H1 (cell line): ENCODE measurements around the gene NMT2. TPM values are rescaled to one million over a fixed set of nuclear protein-coding genes. Genes with fewer than 3 reads are reported as not detected.

Experiments used
- CTCF ChIA-PET: fragments of 300-600 bp; sonication (Branson Sonifier 250); formaldehyde crosslinking; loops from one replicate; lab custom pipeline; 2021; ENCODE audit not compliant: partially characterized antibody; lab: Charles Lee
- POLR2A ChIA-PET: fragments of 300-600 bp; sonication (Branson Sonifier 250); formaldehyde crosslinking; loops from one replicate; lab custom pipeline; 2021; ENCODE audit warnings: inconsistent platforms; ENCODE audit not compliant: partially characterized antibody; lab: Charles Lee
- DNase-seq, 2 experiments: peaks; one replicate each; pipeline versions ENCODE4 v3.0.0 to v3.0.0-alpha.2; 2010 to 2022; ENCODE audit warnings: low spot score in 2 of 2, low read depth in 1 of 2, mixed read lengths in 1 of 2
- FAIRE-seq: peaks from 2 replicates; lab custom pipeline; 2011; peaks lifted over from hg19 to GRCh38; lab: Jason Lieb, UNC
- H2AFZ ChIP-seq: 2 replicates; pipeline ENCODE4 v1.8.1; 2012; ENCODE audit warnings: low read length, inconsistent platforms
- H2AK5ac ChIP-seq: 2 replicates; pipeline ENCODE4 v1.6.1; 2013; ENCODE audit warnings: low read depth, low read length
- H2BK120ac ChIP-seq: replicated peaks from 2 replicates; pipeline ENCODE3; 2013; ENCODE audit warnings: low read depth, low read length, inconsistent platforms
- H2BK12ac ChIP-seq: 2 replicates; pipeline ENCODE4 v1.6.1; 2013; ENCODE audit warnings: low read depth, low read length
- H2BK15ac ChIP-seq: 2 replicates; pipeline ENCODE4 v1.6.1; 2013; ENCODE audit warnings: low read length
- H2BK20ac ChIP-seq: 2 replicates; pipeline ENCODE4 v1.6.1; 2013; ENCODE audit warnings: low read length
- H2BK5ac ChIP-seq: 2 replicates; pipeline ENCODE4 v1.6.1; 2013; ENCODE audit warnings: low read depth, low read length
- H3K14ac ChIP-seq: 2 replicates; pipeline ENCODE4 v1.6.1; 2013; ENCODE audit warnings: inconsistent platforms; ENCODE audit not compliant: insufficient read length
- H3K18ac ChIP-seq: 2 replicates; pipeline ENCODE4 v1.6.1; 2013; ENCODE audit warnings: low read length; ENCODE audit errors: extremely low read depth
- H3K23ac ChIP-seq: 2 replicates; pipeline ENCODE4 v1.6.1; 2013; ENCODE audit warnings: inconsistent platforms; ENCODE audit not compliant: insufficient read length
- H3K23me2 ChIP-seq: 2 replicates; pipeline ENCODE4 v1.6.1; 2013; ENCODE audit warnings: low read depth, low read length
- H3K27ac ChIP-seq: 2 replicates; pipeline ENCODE4 v1.6.1; 2011; ENCODE audit warnings: low read depth, low read length, inconsistent platforms
- H3K27me3 ChIP-seq, 4 experiments: replicated peaks in 1 of 4; 1 replicate in 1 of 4; 2 replicates in 3 of 4; pipeline versions ENCODE4 v1.6.1 to v1.8.1; 2011 to 2013; ENCODE audit warnings: low read length in 3 of 4, mild to moderate bottlenecking in 3 of 4, inconsistent platforms in 2 of 4, mixed read lengths in 2 of 4, moderate library complexity in 1 of 4; ENCODE audit not compliant: control insufficient read depth in 3 of 4, insufficient read depth in 3 of 4; ENCODE audit errors: extremely low read depth in 1 of 4
- H3K36me3 ChIP-seq, 4 experiments: 2 replicates each; pipeline versions ENCODE4 v1.6.1 to v1.8.1; 2011 to 2013; ENCODE audit warnings: mild to moderate bottlenecking in 4 of 4, low read length in 3 of 4, moderate library complexity in 2 of 4, control low read depth in 1 of 4, inconsistent platforms in 1 of 4; ENCODE audit not compliant: insufficient read depth in 4 of 4, control insufficient read depth in 2 of 4
- H3K4ac ChIP-seq: replicated peaks from 2 replicates; pipeline ENCODE3; 2013; ENCODE audit warnings: low read length, low read depth, mixed read lengths, inconsistent platforms; ENCODE audit not compliant: insufficient read length
- H3K4me1 ChIP-seq, 4 experiments: replicated peaks in 1 of 4; 1 replicate in 1 of 4; 2 replicates in 3 of 4; pipeline versions ENCODE4 v1.6.1 to v1.8.1; 2011 to 2013; ENCODE audit warnings: low read length in 3 of 4, inconsistent platforms in 2 of 4, mixed read lengths in 1 of 4; ENCODE audit not compliant: insufficient read depth in 4 of 4, control insufficient read depth in 3 of 4
- H3K4me2 ChIP-seq, 2 experiments: 2 replicates each; pipeline versions ENCODE4 v1.6.1 to v1.8.1; 2011 to 2013; ENCODE audit warnings: low read depth in 2 of 2, low read length in 2 of 2, control low read depth in 1 of 2, inconsistent platforms in 1 of 2, mild to moderate bottlenecking in 1 of 2; ENCODE audit not compliant: insufficient read depth in 1 of 2
- H3K4me3 ChIP-seq, 4 experiments: fragments of 200-600, 300-600 bp in 1 of 4; sonication (generic), shearing (Covaris generic), sonication (Bioruptor Twin) in 1 of 4; 2 replicates each; pipeline versions ENCODE4 v1.5.1 to v1.8.1; 2011 to 2016; ENCODE audit warnings: low read length in 4 of 4, low read depth in 3 of 4, control low read depth in 2 of 4, inconsistent platforms in 2 of 4, mild to moderate bottlenecking in 2 of 4, mixed read lengths in 1 of 4, moderate library complexity in 1 of 4; ENCODE audit not compliant: insufficient read depth in 2 of 4; ENCODE audit errors: extremely low read depth in 1 of 4
- H3K56ac ChIP-seq: replicated peaks from 2 replicates; pipeline ENCODE3; 2013; ENCODE audit warnings: low read depth, mild to moderate bottlenecking, mixed read lengths, low read length, inconsistent platforms; ENCODE audit not compliant: insufficient read length
- H3K79me1 ChIP-seq: 2 replicates; pipeline ENCODE4 v1.6.1; 2013; ENCODE audit warnings: low read depth, low read length, control low read depth
- H3K79me2 ChIP-seq, 2 experiments: 2 replicates each; pipeline versions ENCODE4 v1.6.1 to v1.8.1; 2012 to 2013; ENCODE audit warnings: low read length in 2 of 2, mild to moderate bottlenecking in 2 of 2, inconsistent platforms in 1 of 2; ENCODE audit not compliant: insufficient read depth in 2 of 2, control insufficient read depth in 1 of 2
- H3K9ac ChIP-seq, 4 experiments: replicated peaks in 1 of 4; 1 replicate in 1 of 4; 2 replicates in 3 of 4; pipeline versions ENCODE4 v1.6.1 to v1.8.1; 2011 to 2013; ENCODE audit warnings: low read depth in 3 of 4, low read length in 3 of 4, control low read depth in 2 of 4, mild to moderate bottlenecking in 2 of 4, moderate library complexity in 2 of 4, inconsistent platforms in 1 of 4; ENCODE audit errors: extremely low read depth in 1 of 4
- H3K9me3 ChIP-seq, 2 experiments: 2 replicates each; pipeline versions ENCODE4 v1.6.1 to v1.8.1; 2012 to 2013; ENCODE audit warnings: mild to moderate bottlenecking in 2 of 2, moderate library complexity in 2 of 2, control low read depth in 1 of 2, inconsistent platforms in 1 of 2, low read depth in 1 of 2, low read length in 1 of 2, mixed read lengths in 1 of 2; ENCODE audit not compliant: insufficient read depth in 2 of 2
- H4K20me1 ChIP-seq, 2 experiments: replicated peaks in 1 of 2; 2 replicates each; pipeline versions ENCODE3 to v1.8.1; 2011 to 2013; ENCODE audit warnings: inconsistent platforms in 2 of 2, low read length in 2 of 2, mild to moderate bottlenecking in 1 of 2; ENCODE audit not compliant: insufficient read depth in 2 of 2, control insufficient read depth in 1 of 2
- H4K5ac ChIP-seq: 2 replicates; pipeline ENCODE4 v1.6.1; 2013; ENCODE audit warnings: low read length, low read depth, mixed read lengths, inconsistent platforms; ENCODE audit not compliant: insufficient read length
- H4K8ac ChIP-seq: 2 replicates; pipeline ENCODE4 v1.8.0; 2013; ENCODE audit warnings: mild to moderate bottlenecking, moderate library complexity, low read length, inconsistent platforms; ENCODE audit not compliant: insufficient read depth; ENCODE audit errors: extremely low read depth
- H4K91ac ChIP-seq: replicated peaks from 2 replicates; pipeline ENCODE3; 2013; ENCODE audit warnings: low read length, mixed read lengths, inconsistent platforms; ENCODE audit not compliant: insufficient read length
- ASH2L ChIP-seq: fragments of 200-600, 300-600 bp; sonication (generic); IDR thresholded peaks from one replicate; pipeline ENCODE4 v1.7.1; 2017; ENCODE audit warnings: low read length
- CEBPB ChIP-seq: IDR thresholded peaks from 2 replicates; pipeline ENCODE4 v1.6.1; 2012; ENCODE audit warnings: low read depth, low read length
- CREB1 ChIP-seq: IDR thresholded peaks from 2 replicates; pipeline ENCODE4 v1.6.1; 2012; ENCODE audit warnings: inconsistent platforms
- JUN ChIP-seq: IDR thresholded peaks from 2 replicates; pipeline ENCODE4 v1.6.1; 2011; ENCODE audit warnings: low read depth, mild to moderate bottlenecking, improper control_type of control experiment, low read length
- KDM4A ChIP-seq: IDR thresholded peaks from one replicate; pipeline ENCODE4 v1.7.1; 2012; ENCODE audit warnings: low read depth, mild to moderate bottlenecking, moderate library complexity, low read length, inconsistent platforms; ENCODE audit not compliant: severe bottlenecking
- PHF8 ChIP-seq: fragments of 200-600 bp; sonication (generic); conservative IDR thresholded peaks from 2 replicates; pipeline ENCODE4 v1.7.1; 2012; ENCODE audit warnings: low read depth, mild to moderate bottlenecking, inconsistent platforms, low read length, moderate library complexity
- RFX5 ChIP-seq: IDR thresholded peaks from 2 replicates; pipeline ENCODE4 v1.6.1; 2011; ENCODE audit warnings: low read depth, low read length, improper control_type of control experiment, borderline replicate concordance
- TEAD4 ChIP-seq: IDR thresholded peaks from 2 replicates; pipeline ENCODE4 v1.6.1; 2012; ENCODE audit warnings: low read depth, low read length, inconsistent platforms, mixed read lengths
- YY1 ChIP-seq: IDR thresholded peaks from 2 replicates; pipeline ENCODE4 v1.6.1; 2011; ENCODE audit warnings: low read depth, mild to moderate bottlenecking, low read length
- WGBS, 2 experiments: shearing (Covaris generic) in 1 of 2; methylation state at CpG; one replicate each; pipeline versions ENCODE4 v1.1.6 to v1.1.7; 2013 to 2015; ENCODE audit warnings: low lambda C conversion rate in 2 of 2, mixed read lengths in 2 of 2, inconsistent platforms in 1 of 2, low coverage in 1 of 2, missing lambda C conversion rate in 1 of 2; ENCODE audit not compliant: insufficient replicate concordance in 2 of 2, insufficient coverage in 1 of 2, insufficient read length in 1 of 2; ENCODE audit errors: extremely low coverage in 1 of 2, missing lambda C conversion rate in 1 of 2; 5-methylcytosine and 5-hydroxymethylcytosine counted together
- polyA plus RNA-seq, 7 experiments: library from polyadenylated mRNA; depleted of rRNA in 3 of 7; stranded (reverse) in 5 of 7; unstranded in 2 of 7; fragments of >200 nt in 5 of 7; fragments of 200-250 nt in 2 of 7; gene quantifications; 1 replicate in 5 of 7; 2 replicates in 1 of 7; 4 replicates in 1 of 7; pipeline versions ENCODE4 v1.2.1 to v1.2.3, GENCODE V29; 2011 to 2013; ENCODE audit warnings: missing spikeins in 2 of 7, mixed read lengths in 2 of 7
- total RNA-seq: library from RNA; stranded (reverse); fragmentation: NEBNext Ultra II Directional; extraction: Animal tissue kit (Norgen Biotek cat#: 25700); gene quantifications from 2 replicates; pipeline ENCODE4 v1.2.1, GENCODE V29; 2021
- TF ChIP-seq, protein P1 (sequence below): IDR thresholded peaks from 2 replicates; pipeline ENCODE4 v1.6.1; 2012; ENCODE audit warnings: low read length, inconsistent platforms
- TF ChIP-seq, protein P2 (sequence below), 3 experiments: IDR thresholded peaks; 1 replicate in 2 of 3; 2 replicates in 1 of 3; pipeline versions ENCODE4 v1.5.1 to v1.6.1; 2011; ENCODE audit warnings: low read length in 3 of 3, mild to moderate bottlenecking in 3 of 3, inconsistent platforms in 2 of 3, low read depth in 1 of 3, moderate library complexity in 1 of 3; ENCODE audit not compliant: insufficient read depth in 1 of 3; ENCODE audit errors: control extremely low read depth in 1 of 3

The NMT2 gene
- total and polyA plus RNA-seq, 2 of the 8 experiments (the other 6 are each of a cell fraction or from before 2014, with no cell fraction given): 4.4 to 15.4 TPM

DNA sequence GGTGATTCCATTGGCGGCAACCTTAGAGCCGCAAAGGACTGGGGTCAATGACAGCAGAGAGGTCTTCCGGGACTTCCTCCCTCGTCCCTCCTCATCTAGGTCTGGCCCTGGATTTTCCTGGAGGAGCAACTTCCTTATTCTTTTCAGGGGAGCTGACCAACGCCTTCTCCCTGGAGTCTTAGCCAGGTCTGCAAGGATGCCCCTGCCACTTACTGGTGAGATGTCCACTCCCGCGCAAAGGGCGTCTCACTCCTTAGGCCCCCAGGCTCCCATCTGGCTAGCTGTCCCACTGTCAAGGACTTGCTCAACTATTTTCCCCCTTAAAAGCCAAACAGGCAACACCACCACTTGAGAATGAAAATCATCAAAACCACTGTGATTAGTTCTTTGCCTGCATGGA is 42.0 kb upstream of the NMT2 start:
- Histone ChIP-seq H3K4me3 (no peak overlapping the region), H4K5ac (no peak overlapping the region), H3K27ac (no peak overlapping the region), H3K79me2 (no peaks in the 10 kb centered on the region), H3K18ac (no peak overlapping the region), H4K91ac (no peak overlapping the region), H2BK120ac (no peak overlapping the region), H3K23me2 (no peaks in the 10 kb centered on the region), H3K4me2 (no peak overlapping the region), H3K79me1 (no peaks in the 10 kb centered on the region), H2BK20ac (no peak overlapping the region), H3K14ac (no peak overlapping the region), H3K4me1 (no peaks in the 10 kb centered on the region; a peak in 1 of 7 replicates), H4K20me1 (peaks cover 1% of the 10 kb centered on the region in 2 experiments), H2BK15ac (no peak overlapping the region), H3K9ac (no peak overlapping the region), H3K36me3 (peaks cover 0 to 13% (median 5%) of the 10 kb centered on the region in 4 experiments; a peak in 3 of 8 replicates), H4K8ac (no peak overlapping the region), H2AK5ac (no peak overlapping the region), H3K27me3 (no peaks in the 10 kb centered on the region), H3K9me3 (no peaks in the 10 kb centered on the region), H2BK5ac (no peak overlapping the region), H2AFZ (no peak overlapping the region), H2BK12ac (no peak overlapping the region), H3K4ac (no peak overlapping the region), H3K56ac (no peak overlapping the region), H3K23ac (no peak overlapping the region)
- CTCF ChIA-PET: interaction anchor here (0.7 to 3.3 kb wide), 11 partner anchors 8 to 158 kb away, joined by 3 to 21 read pairs (median 4); no protein-coding TSS in a partner anchor
- no peak for DNase-seq
- POLR2A ChIA-PET: no interaction called here
- no peak for FAIRE-seq
- WGBS, 2 experiments: 89% methylated on average over 8 of the region's 8 CpGs; no CpG with 5 or more reads in 1 of the 2 experiments
- TF ChIP-seq CEBPB: no peak
- TF ChIP-seq, protein P1, sequence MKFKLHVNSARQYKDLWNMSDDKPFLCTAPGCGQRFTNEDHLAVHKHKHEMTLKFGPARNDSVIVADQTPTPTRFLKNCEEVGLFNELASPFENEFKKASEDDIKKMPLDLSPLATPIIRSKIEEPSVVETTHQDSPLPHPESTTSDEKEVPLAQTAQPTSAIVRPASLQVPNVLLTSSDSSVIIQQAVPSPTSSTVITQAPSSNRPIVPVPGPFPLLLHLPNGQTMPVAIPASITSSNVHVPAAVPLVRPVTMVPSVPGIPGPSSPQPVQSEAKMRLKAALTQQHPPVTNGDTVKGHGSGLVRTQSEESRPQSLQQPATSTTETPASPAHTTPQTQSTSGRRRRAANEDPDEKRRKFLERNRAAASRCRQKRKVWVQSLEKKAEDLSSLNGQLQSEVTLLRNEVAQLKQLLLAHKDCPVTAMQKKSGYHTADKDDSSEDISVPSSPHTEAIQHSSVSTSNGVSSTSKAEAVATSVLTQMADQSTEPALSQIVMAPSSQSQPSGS: no peak
- TF ChIP-seq, protein P2, sequence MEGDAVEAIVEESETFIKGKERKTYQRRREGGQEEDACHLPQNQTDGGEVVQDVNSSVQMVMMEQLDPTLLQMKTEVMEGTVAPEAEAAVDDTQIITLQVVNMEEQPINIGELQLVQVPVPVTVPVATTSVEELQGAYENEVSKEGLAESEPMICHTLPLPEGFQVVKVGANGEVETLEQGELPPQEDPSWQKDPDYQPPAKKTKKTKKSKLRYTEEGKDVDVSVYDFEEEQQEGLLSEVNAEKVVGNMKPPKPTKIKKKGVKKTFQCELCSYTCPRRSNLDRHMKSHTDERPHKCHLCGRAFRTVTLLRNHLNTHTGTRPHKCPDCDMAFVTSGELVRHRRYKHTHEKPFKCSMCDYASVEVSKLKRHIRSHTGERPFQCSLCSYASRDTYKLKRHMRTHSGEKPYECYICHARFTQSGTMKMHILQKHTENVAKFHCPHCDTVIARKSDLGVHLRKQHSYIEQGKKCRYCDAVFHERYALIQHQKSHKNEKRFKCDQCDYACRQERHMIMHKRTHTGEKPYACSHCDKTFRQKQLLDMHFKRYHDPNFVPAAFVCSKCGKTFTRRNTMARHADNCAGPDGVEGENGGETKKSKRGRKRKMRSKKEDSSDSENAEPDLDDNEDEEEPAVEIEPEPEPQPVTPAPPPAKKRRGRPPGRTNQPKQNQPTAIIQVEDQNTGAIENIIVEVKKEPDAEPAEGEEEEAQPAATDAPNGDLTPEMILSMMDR (IDR thresholded peaks at IDR 0.05; ENCODE audit: control extremely low read depth in 1 of 3, insufficient read depth in 1 of 3, low read depth in 1 of 3, low read length in 3 of 3): no peak
- TF ChIP-seq JUN: no peak
- no peak for TF ChIP-seq YY1
- no peak for TF ChIP-seq PHF8
- no peak for TF ChIP-seq CREB1
- TF ChIP-seq KDM4A: no peak
- TF ChIP-seq ASH2L: no peak
- no peak for TF ChIP-seq RFX5
- no peak for TF ChIP-seq TEAD4
